GM19351 (cell line): ENCODE measurements around the gene FHIT.

Experiments
- ATAC-seq: cut with Tn5 transposase; IDR thresholded peaks from one replicate; pipeline ENCODE4 v1.9.1; 2021; ENCODE audit warnings: mild to moderate bottlenecking, moderate library complexity; ENCODE audit not compliant: unreplicated experiment

FHIT gene

DNA sequence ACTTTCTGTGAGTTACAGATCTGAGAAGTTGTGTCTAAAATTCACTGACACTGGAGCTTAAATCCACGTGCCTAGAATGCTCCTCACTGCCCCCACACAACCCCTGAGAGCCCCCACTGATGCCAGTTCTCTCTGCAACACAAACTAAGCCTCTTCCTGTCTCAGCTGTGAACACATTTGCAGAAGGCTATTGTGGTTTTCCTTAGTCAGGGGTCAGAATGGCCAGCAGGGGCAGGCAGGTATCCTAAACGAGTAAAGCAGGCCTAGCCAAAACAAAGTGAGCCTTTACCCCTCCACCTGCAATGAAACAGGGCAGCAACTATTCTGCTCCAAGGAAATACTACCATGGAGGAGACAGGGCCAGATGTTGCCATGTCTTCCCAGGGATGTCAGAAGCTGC, 78.6 kb downstream of the FHIT start:
- ATAC-seq = no peak

DNA sequence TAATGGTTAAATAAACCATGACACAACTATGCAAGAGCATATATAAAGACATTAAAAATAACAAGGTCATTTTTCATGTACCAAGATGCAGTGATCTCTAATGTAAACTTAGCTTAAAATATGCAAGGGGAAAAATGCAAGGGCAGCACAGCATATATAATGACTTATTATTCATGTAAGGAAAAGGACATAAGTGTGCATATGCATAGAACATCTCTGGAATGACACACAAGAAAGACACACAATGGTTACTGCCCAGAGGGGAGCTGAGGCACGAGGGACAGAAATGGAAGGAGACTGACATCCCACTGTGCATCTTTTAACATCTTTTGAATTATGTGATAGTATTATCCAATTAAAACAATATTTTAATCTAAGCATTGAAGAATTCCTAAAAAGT, 79.0 kb downstream of the FHIT start:
- no peak for ATAC-seq

DNA sequence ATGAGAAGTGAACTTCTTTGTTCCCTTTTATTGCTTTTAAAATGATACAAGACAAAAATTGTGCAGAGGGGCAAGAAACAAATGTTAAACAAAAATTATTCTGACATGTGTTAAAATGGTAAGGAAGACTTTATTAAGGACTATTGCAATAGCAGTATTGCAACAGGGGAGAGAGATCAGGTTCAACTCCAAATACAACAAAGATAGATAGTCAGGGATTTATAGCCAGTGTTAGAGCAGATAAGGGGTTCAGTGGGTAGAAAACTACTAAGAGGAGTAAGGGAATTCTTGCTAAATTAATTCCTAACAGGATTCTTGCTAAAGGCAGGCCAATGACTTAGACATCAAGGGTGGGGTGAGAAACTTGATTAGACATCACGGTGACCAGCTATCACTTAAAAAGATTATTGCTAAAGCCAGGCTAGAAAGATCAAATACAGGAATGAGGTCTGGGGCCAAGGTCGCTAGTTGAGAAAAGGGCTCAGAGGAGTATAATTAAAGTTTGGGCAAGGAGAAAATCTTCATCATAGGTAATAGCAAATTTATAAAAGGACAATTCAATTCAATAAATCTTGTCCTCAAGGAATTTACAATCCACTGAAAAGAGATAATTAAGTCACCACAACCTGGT, 81.5 kb downstream of the FHIT start:
- no peak for ATAC-seq

DNA sequence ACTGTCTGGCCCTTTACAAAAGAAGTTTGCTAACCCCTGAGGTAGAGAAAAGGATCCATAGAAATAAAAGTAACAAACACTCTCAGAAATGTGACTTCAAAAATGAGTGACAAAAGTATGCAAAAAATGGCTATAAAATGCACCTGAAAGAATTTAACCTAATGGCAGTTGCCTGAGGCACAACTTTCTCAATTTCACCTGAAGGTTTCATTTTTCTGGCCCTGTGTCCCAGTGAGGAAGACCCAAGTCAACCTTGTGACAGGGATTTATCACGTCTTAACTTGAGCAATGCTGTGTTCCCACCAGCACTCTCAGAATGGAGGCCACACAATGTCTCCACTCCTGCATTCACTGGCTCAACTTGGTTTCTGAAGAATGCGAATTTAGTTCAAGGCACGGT, 83.0 kb downstream of the FHIT start:
- no peak for ATAC-seq

DNA sequence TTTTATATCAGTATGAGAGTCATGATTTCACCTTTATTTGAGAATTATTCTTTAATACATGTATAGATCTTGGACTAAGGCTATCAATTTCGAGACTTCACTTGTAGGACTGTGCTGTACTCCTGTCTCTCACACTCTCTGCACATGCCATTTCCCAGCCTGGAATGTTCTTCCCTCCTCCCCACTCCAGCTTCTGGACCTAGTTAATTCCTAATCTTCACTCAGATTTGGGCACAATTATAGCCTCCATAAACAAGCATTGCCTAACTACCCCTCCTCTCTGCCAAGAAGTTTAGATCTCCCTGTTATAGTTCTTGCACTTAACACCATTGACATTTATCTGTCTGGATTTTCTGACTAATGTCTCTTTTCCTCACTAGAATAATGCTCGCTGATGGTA, 88.3 kb downstream of the FHIT start:
- ATAC-seq = no peak

DNA sequence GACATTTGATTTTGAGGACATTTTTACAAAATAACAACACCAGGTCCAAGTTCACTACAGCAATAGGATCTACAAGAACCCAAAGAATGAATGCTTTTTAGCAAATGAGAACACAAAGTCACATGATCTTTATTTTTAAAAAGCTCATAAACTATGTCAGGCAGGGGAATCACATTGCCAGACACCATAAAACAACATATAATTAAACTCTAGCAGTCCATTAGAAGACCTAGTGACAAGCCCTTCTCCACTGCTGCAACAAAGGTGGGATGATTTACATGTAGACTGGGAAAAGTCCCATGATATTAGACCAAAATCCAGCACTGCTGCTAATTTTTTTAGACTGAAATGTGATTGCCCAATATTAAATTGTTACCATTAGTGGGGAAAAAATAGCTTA, 92.6 kb downstream of the FHIT start:
- no peak for ATAC-seq

DNA sequence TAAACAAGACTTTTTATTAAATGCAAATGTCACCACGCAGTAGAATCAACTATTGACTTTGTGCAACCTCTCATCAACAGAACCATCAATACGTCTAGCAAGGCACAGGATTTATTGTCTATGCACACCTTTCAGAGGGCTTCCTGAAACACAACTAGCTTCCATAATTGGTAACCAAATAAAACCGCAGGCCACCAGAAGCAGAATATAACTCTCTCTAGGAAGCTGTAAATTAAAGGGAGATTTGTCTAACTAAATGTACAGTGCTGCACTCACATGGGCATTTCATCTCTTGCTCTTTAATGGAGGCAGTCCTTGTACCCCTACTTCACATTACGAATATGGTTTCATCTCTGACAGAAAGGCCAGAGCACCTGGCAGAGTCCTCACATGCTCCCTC, 93.0 kb downstream of the FHIT start:
- ATAC-seq = no peak

DNA sequence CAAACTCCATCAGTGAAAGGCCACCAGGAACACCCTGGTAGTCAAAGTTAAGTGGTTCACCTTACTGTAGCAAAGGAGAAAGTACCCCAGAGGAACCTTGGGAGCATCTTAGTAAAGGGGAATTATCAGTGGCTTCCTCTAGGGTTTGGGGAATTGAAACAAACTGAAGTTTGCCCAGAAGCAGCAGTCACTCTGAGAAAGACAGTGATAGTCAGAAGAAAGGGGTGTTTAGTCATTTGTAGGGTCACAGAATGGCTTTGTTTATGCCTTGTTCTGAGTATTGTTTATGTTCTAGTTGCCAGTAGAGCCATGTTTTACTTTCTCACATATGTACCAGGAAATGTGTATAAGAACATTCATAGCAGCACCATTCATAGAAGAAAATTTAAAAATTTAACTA, 93.8 kb downstream of the FHIT start:
- peak; percentile 61 for ATAC-seq

DNA sequence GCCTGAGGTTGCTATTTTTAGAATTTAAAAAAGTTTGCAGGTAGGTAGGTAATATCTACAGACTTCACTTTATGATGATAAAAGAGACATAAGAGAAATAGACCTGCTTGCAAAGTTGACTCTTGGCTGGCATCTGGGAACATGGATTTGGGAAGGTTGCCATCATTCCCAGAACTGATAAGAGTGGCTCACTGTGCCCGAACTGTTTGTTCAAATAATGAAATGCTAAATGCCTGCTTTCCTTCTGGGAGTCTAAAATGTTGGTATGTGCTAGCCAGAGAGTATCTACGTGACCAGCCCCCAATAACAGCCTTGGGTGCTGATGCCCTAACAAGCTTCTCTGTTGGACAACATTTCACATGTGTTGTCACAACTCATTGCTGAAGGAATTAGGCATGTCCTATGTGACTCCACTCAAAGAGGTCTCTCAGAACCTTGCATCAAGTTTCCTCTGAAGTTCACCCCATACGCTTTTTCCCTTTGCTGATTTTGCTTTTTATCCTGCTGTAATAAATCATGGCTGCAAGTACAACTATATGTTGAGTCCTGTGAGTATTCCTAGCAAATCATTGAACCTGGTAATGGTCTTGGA, 95.5 kb downstream of the FHIT start:
- ATAC-seq = no peak

DNA sequence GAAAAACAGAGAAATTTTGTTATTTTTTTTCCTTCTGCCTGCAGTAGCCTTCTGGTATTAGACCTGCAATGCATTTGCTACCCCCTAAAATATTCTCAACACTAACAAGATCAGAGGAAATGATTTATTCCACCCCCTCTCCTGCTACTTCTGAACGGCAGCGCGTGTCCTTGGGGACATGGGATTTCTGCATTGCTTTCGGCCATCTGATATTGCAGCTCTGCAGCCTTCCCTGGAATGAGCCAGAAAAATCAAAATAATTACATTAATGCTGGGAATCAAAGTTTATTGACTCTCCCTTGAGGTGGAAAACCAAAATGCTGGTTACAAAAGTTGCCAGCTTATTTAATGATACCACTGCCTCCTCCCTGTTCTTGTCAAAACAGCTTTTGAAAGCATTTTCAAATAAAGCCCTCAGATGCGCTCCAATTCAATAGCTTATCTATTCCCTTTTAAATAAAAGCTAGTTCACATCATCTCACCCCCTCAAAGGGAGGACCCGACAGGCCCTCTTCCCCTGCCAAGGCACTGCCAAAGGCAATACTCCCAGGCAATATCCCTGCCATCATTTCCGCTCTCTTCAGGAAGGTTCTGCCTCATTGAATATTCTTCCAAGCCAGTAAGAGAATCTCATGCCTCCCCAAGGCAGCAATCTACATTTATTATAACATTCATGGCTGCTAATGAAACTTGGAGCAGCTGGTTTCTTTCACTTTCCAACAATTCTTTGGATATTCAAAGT, 96.6 kb downstream of the FHIT start:
- no peak for ATAC-seq

DNA sequence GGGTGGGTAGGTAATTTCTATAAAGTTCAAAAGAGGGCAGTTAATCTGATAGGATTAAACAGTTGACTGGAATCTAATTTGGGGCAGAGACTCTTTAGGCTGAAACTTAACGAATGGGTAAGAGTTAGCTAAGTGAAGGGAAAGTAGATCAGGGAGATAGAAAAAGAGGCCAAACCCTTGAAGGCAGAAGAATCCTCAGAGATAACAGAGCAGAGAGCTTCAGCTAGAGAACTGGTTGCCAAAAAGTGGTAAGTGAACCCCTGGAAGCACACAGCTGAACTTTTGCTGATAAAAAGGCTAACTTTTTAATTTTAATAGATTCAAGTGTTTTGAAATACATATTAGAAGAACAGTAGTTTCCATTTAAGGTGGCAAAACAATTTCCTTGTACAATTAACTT, 99.2 kb downstream of the FHIT start:
- no peak for ATAC-seq

DNA sequence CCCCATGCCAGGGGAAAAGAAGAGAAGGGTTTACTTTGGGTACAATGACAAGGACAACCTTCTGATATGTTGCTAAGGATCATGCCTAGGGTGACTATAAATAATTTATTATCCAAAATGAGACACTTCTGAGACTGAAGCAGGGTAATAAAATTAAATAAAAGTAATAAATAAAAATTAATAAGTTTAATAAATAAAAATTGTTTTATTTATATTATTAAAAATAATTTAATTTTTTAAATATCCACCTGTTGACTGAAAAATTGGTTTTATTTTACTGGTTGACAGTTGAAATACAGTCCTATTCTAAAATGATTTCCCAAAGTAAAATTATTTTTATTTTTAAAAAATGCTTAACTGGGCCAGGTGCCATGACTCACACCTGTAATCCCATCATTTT, 102.0 kb downstream of the FHIT start:
- ATAC-seq = no peak

DNA sequence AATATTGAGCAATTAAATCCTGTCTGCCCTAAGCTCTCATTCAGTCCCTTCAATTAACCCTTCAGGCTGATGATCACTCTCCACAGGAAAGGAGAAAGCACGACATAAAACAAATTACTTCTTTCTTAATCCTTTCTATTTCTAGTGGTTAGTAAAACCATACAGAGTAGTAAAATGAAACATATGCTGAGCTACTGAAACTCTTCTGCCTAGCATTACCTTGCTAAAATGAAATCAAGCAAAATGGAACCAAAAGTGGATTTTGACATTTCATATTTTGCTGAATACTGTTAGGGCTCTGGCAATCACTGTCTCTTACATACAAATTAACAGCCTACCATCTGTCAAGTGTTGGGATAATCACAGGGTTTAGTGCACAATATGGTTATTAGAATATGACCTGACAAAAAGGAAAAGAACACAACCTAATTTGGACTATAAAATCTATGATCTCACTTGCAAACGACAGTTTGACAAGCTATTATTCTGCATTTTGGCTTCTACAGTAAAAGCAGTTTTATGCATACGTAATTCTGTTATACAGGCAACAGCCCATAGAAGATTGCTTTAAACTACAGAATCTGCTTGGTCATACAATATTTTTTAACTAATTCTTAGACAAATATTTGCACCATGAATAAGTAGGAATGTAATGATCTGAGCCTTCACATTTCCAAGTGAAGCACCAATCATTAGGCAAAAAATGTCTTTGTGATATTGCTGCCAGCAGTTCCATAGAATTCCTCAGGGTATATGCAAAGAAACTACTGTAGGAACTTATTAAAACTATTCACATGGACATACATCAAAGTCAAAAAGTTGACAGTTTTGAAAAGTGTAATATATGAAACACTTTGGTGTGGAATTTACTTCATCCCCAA, 105.0 kb downstream of the FHIT start:
- peak; percentile 50 for ATAC-seq

DNA sequence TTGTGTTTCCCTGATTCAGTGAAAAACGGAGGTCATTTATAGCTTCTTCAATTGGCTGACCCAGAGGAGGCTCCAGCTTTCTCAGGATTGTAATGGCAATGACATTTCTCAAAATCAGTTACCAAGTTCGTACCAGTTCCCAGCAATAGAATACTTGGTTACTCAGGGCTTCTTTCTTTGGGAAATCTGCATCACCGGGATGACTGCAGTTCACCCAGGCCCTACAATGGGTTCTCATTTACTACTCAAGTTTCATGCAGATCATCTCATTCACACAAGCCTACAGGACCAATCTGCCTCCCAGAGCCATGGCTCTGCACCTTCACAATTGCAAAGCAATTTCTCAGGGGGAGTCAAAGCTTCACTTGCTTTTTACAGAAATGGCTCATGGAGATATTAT, 109.6 kb downstream of the FHIT start:
- ATAC-seq = no peak

DNA sequence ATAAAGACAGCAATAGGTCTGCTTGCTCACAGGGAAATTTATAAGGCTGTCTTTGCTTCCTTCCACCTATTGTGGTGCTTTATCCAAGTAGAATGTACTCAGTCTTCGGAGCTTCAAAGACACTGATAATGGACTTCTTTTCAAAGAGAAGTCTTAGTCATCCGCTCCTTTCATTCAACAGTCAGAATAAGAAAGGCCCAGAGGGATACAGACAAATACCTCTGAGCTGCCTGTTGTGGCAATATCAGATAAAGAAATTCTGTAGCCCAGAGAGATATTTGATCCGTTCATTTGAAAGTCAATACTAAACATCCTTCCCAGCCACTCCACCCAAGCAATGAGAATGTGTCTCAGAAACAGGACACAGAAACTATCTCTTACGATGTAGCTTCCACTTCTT, 110.0 kb downstream of the FHIT start:
- no peak for ATAC-seq

DNA sequence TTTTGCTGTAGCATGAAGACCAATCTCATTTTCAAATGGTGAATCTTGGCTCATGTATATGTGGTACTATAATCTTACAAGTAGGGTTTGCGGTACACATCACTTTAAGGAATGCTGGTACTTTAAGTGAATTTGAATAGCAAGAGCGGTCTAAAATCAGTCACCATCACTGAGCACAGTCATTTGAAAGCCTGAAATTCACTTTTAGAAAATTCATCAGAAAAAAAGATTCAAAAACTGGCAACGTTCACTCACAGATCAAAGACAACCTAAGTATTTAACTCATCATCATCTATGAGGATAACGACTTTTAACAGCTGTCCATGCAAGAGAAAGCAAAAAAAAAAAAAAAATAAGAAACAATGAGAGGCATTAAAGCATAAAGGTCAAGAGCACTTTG, 111.6 kb downstream of the FHIT start:
- ATAC-seq = no peak

DNA sequence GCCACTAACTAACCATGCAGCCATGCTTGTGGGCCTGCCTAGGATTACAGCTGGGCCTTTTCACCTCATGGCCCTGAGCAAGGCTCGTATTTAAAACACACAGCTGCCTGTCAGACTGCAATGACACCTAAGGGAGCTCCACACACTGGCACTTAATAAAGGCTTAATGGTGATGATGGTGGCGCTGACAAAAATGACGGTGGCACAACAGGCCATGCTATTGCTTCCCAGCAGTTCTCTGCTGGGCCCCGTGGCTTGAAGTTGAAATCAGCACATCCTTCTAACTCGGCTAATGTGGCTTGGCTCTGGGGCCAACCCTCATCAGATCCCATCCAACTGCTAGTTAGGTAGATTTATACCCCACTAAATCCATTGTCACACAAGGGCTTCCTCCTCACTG, 112.9 kb downstream of the FHIT start:
- ATAC-seq = no peak

DNA sequence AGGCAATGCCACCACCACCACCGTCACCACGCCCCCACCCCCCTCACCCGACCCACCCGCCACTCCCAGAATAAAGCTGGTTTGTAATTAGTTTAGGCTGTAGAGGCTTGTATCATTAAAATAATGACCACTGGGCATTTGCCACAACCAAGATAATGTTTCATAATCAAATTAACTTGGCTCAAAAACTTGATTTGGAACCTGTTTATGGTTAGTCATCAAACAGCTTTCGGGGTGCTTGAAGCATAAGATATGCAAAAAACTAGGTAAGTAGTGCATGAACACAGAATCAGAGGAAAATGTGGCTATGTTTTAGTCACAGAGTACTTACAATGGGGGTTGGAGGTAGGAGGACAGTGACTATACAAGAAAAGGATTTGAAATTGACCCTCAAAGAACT, 115.1 kb downstream of the FHIT start:
- no peak for ATAC-seq

DNA sequence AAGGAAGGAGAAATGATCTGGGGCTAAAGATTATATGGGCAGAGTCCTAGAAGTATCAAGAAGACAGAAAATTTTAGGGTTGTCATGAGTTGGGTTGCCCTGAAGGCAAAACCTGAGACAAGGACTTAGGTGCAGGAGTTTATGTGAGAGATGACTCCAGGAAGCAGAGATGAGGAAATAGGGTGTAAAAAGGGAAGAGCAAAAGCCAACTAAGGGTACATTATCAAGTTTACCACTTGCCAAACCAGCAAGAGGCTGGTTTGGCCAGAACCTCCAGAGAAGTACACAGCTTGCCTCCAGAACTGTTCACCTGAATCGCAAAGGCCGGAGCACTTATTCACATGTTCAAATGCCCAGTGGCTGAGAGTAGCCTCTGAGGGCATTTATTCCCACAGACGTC, 116.7 kb downstream of the FHIT start:
- no peak for ATAC-seq

DNA sequence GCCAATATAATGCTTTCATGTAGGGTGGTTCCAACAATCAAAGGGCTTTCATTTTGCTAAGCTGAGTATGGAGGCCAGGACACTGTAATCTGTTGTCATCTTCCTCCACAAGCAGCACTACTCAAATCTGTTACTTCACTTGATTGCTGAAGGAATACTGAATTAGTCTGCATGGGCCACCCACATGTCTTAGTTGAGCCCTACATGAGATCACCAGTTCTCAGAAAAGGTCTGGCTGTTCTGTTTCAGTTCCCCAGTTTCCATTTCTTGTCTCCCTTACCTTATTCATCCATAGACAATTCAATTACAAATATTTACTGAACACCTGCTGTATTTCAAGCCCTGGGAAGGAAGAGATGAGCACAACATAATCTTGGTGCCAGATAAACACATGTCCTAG, 119.2 kb downstream of the FHIT start:
- peak; percentile 75 for ATAC-seq

DNA sequence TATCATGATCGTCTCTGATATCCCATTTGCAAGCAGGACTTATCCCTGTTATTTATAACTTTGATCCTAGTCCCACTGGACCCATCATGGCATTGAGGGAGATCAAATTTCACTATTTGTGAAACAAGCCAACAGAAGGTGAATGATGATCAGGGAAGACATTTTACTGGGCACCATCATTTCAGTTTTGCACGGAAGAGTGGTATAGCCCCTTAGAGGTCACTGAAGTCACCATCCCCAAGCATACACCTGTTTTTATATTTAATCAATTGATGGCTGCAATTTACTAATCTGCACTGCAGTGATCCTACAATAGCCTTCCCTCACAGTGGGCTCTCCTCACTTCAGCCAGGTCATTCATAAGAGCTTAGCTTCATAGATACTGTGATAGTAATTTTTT, 132.4 kb downstream of the FHIT start:
- no peak for ATAC-seq
